HFF-Myc (cell line): ENCODE results near the gene GALNT2.

Source experiments
- DNase-seq: peaks from one replicate; pipeline ENCODE4 v3.0.0-alpha.2; 2011; ENCODE audit warnings: low read depth; ENCODE audit errors: extremely low read depth
- H3K4me3 ChIP-seq: replicated peaks from 2 replicates; pipeline ENCODE4 v1.5.1; 2011; ENCODE audit warnings: low read depth, mild to moderate bottlenecking, control low read depth, low read length
- CTCF ChIP-seq: IDR thresholded peaks from 2 replicates; pipeline ENCODE4 v1.5.1; 2012; ENCODE audit warnings: mild to moderate bottlenecking, low read depth, low read length, control low read depth; ENCODE audit errors: missing control alignments

The GALNT2 gene

GRCh38 chr1:230200276-230200675 lies 133.2 kb downstream of the GALNT2 start:
- no peak overlapping the region for H3K4me3 ChIP-seq
- no peak for DNase-seq
- no peak for TF ChIP-seq CTCF

- no peak overlapping the region for H3K4me3 ChIP-seq
- DNase-seq = no peak
- no peak for TF ChIP-seq CTCF
These were observed 134.4 kb downstream of the GALNT2 start for GRCh38 chr1:230201445-230201844.

- DNase-seq = no peak
- no peak overlapping the region for H3K4me3 ChIP-seq
- TF ChIP-seq CTCF = no peak
These were observed 137.8 kb downstream of the GALNT2 start for GRCh38 chr1:230204842-230205241.

GRCh38 chr1:230205719-230206198 lies 138.7 kb downstream of the GALNT2 start:
- no peak for DNase-seq
- H3K4me3 ChIP-seq = no peak overlapping the region
- no peak for TF ChIP-seq CTCF

GRCh38 chr1:230206207-230206606 lies 139.2 kb downstream of the GALNT2 start:
- no peak for TF ChIP-seq CTCF
- H3K4me3 ChIP-seq = no peak overlapping the region
- DNase-seq = no peak

GRCh38 chr1:230206976-230207375 lies 139.9 kb downstream of the GALNT2 start:
- no peak for DNase-seq
- H3K4me3 ChIP-seq = no peak overlapping the region
- no peak for TF ChIP-seq CTCF

- H3K4me3 ChIP-seq = no peak overlapping the region
- DNase-seq = no peak
- no peak for TF ChIP-seq CTCF
These were observed 140.6 kb downstream of the GALNT2 start for GRCh38 chr1:230207598-230207997.
